ENCODE measurements around the gene SLIT3.

GRCh38 chr5:169104937-169105494, 195.9 kb downstream of the SLIT3 start:
- TF ChIP-seq POLR2AphosphoS5 (IDR thresholded peaks at IDR 0.05; ENCODE audit: low read depth), result no peak
- TF ChIP-seq, protein P1, sequence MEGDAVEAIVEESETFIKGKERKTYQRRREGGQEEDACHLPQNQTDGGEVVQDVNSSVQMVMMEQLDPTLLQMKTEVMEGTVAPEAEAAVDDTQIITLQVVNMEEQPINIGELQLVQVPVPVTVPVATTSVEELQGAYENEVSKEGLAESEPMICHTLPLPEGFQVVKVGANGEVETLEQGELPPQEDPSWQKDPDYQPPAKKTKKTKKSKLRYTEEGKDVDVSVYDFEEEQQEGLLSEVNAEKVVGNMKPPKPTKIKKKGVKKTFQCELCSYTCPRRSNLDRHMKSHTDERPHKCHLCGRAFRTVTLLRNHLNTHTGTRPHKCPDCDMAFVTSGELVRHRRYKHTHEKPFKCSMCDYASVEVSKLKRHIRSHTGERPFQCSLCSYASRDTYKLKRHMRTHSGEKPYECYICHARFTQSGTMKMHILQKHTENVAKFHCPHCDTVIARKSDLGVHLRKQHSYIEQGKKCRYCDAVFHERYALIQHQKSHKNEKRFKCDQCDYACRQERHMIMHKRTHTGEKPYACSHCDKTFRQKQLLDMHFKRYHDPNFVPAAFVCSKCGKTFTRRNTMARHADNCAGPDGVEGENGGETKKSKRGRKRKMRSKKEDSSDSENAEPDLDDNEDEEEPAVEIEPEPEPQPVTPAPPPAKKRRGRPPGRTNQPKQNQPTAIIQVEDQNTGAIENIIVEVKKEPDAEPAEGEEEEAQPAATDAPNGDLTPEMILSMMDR (IDR thresholded peaks at IDR 0.05; ENCODE audit: insufficient read depth, low read length), result no peak
- TF ChIP-seq SPI1 (IDR thresholded peaks at IDR 0.05; ENCODE audit: borderline replicate concordance, low read depth), result no peak
- no peak for TF ChIP-seq REST (IDR thresholded peaks at IDR 0.05; ENCODE audit: insufficient replicate concordance, low read depth)
